ENCODE measurements around the gene WWOX.

DNA sequence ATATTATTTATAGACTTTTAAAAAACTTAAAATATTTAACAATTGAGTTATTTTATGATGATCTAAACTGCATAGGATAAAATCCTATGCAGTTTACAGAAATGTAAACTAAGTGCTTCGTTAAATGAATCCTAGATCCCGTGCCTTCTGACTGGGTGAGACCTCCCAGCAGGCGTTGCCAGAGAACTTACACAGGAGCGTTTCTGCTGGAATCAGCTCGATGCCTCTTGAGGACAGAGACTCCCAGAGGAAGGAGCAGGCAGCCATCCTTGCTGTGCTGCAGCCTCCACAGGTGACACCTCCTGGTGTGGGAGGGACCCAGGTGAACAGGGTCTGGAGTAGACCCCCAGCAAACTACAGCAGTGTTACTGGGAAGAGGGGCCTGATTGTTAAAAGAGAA, 160.4 kb downstream of the WWOX start:
- TF ChIP-seq EZH2 (IDR thresholded peaks at IDR 0.05; ENCODE audit: low read depth), result no peak
- TF ChIP-seq, protein P1, sequence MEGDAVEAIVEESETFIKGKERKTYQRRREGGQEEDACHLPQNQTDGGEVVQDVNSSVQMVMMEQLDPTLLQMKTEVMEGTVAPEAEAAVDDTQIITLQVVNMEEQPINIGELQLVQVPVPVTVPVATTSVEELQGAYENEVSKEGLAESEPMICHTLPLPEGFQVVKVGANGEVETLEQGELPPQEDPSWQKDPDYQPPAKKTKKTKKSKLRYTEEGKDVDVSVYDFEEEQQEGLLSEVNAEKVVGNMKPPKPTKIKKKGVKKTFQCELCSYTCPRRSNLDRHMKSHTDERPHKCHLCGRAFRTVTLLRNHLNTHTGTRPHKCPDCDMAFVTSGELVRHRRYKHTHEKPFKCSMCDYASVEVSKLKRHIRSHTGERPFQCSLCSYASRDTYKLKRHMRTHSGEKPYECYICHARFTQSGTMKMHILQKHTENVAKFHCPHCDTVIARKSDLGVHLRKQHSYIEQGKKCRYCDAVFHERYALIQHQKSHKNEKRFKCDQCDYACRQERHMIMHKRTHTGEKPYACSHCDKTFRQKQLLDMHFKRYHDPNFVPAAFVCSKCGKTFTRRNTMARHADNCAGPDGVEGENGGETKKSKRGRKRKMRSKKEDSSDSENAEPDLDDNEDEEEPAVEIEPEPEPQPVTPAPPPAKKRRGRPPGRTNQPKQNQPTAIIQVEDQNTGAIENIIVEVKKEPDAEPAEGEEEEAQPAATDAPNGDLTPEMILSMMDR (conservative IDR thresholded peaks at IDR 0.05), result no peak

Data from PC-9 (cell line).